Urothelium cell line (cell line): Measurements from ENCODE around the gene JPT2.
"Not testable (repeated sequence)": the region's sequence is repeated elsewhere in the genome, so short reads cannot be mapped to it uniquely, and the experiment has no call there.

Source experiments
- DNase-seq: peaks from one replicate; pipeline ENCODE4 v3.0.0; 2011; ENCODE audit warnings: low spot score, mixed read lengths
- FAIRE-seq: peaks from 2 replicates; lab custom pipeline; 2011; peaks lifted over from hg19 to GRCh38; lab: Jason Lieb, UNC

The JPT2 gene

GRCh38 chr16:1705688-1706385 is 27.8 kb downstream of the JPT2 start, which contains the start of gene MAPK8IP3:
Gene MAPK8IP3 (plus strand): TSS chr16:1706195. CDS start chr16:1706340, 145 bp downstream.
- peak; percentile 96 for FAIRE-seq
- peak; percentile 97 for DNase-seq

DNA sequence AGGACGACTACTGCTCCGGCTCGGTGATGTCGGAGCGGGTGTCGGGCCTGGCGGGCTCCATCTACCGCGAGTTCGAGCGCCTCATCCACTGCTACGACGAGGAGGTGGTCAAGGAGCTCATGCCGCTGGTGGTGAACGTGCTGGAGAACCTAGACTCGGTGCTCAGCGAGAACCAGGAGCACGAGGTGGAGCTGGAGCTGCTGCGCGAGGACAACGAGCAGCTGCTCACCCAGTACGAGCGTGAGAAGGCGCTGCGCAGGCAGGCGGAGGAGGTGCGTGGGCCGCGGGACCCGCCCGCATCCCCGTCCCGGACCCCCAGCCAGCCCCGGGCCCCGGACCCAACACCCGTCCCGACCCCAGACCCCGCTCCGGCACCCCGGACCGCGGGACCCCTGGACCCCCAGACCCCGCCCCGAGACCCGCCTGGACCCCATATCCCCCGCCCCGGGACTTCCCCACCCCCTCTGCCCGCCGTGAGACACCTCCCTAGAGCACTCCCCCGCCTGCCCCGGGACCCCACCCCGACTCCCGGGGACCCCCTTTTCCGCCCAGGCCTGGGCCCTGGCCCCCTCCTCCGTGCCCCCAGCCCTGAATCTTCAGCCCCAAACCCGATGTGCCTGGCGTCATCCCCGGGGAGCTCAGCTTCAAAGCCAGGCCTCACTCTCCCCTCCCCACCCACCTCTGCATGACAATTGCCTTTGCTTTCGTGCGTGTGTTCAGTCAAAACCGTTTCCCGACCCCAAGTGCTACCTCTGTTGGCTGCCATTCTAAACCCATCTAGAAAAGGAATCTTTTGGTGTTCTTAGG is 28.5 kb downstream of the JPT2 start:
- DNase-seq (no peak), FAIRE-seq (peak; percentile 79)

- no peak for FAIRE-seq
- DNase-seq, result peak; percentile 20
These were observed 29.2 kb downstream of the JPT2 start for GRCh38 chr16:1707193-1707790.

DNA sequence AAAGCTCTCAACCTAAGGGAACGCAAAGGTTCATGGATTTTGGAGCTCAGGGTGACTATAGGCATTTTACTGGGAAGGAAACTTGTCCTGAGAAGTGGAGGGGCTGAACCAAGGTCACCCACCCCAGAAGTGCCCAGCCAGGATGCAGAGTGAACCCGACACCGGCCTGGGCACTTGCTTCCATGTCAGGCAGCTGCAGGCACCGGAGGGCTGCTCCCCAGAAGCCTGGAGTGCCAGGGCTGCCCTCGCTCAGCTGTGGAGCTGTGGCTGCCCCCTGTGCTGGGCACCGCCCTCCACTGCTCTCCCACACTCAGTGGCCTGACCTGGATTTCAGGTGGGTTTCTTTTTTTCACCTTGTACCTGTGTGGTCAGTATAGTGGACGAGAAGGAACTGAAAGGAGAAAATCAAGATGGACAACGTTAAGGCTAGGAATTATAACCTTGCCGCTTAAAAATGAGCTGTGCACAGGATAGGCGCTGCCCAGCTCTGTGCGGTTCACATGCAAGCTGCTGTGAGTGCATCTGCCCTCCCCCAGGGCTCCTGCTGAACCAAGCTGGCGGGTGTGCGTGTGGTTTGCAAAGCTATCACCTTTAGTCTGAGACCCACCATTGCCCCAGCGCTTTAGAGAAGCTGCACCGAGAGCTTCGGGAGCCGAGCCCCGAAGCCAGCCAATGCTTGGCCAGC is 30.1 kb downstream of the JPT2 start:
- FAIRE-seq (no peak), DNase-seq (no peak)

DNA sequence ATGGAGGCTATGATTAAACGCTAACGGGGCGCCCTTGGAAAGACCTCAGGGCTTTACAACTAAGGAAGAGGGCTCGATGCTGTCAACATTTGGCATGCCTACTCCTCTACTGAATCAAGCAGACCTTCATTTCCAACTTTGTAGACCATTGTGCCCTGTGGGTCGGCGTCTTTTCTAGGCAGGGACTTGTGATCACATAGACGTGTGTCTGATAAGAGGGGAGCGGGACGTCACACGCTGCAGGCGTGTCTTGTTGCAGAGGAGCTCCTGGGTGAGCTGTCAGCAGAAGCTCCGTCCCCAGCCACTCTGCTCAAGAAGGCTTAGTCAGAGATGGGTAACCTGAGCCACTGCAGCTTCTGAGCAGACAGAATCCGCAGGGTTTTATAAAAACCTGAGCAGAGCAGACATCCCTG is 30.7 kb downstream of the JPT2 start:
- DNase-seq, result no peak
- FAIRE-seq, result no peak

DNA sequence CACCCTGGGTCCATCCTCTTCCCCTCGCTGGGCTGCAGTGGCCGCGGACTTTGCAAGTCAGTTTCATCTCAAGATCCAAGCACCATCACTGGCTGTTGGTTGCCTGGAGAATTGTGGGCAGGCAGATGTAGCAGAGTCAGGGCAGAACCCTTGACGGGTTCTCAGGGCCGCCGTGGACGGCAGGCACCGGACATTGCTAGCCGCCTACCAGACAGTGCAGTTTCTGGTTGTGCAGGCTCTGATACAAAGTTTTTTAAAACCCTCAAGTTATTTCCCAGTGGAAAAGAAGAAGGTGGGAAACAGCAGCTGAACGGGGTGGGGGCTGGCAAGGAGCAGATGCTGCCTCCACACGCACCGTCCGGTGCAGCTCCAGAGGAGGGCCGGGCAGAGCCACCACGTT is 31.3 kb downstream of the JPT2 start:
- FAIRE-seq, result no peak
- DNase-seq, result no peak

DNA sequence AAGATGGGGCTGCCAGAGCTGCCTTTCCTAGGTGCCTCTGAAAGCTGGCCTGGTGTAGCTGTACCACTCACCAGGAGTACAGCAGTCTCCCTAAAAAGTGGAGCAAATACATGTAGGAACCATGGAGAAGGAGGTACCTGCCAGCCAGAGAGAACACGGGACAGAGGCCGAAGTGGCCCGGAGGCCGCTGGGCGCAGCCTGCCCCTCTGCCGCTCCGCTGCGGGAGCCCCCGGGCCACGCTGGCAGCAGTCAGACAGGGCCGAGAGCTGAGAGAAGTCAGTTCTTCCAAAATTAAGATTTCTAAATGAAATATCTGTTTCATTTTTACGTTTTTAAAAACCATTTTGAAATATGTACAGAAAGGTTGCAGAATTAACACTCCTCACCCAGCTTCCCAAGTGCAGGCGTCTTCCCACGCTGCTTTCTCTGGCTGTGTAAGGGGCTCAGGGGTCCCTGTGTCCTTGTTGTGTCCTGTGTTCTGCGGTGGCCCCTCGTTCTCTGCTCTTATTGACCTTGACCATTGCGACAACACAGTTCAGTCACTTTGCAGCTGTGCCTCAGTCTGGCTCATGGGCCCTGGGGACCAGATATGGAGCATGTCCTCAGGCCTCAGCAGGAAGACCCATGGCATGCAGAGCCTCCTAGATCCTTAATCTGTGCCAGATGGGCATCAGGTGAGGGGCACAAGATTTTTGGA is 32.9 kb downstream of the JPT2 start:
- FAIRE-seq, result no peak
- DNase-seq, result no peak

DNA sequence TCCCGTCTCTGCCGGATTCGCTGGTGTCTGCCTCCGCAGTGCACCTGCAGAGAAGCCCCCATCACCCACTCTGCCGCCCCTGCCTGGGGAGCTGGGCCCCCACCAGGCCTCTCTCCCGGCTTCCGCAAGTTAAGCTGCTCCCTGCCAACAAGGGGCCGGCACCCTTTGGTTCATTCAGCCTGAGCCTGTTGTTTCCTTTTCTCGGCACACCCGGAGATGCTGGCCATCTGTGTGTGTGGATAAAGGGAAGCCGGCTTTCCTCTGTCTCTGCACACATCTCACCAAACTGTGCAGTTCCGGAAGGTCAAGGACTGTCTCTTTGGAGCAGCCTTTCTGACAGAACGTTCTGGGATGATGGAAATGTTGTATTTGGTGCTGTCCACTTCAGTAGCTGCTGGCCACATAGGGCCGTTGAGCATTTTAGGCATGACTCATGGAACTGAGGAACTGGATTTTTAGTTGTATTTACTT is 34.7 kb downstream of the JPT2 start:
- DNase-seq, result no peak
- FAIRE-seq, result no peak

GRCh38 chr16:1713331-1713730 is 35.3 kb downstream of the JPT2 start:
- FAIRE-seq (no peak), DNase-seq (no peak)

GRCh38 chr16:1713933-1714332 is 35.9 kb downstream of the JPT2 start:
- DNase-seq, result no peak
- no peak for FAIRE-seq

DNA sequence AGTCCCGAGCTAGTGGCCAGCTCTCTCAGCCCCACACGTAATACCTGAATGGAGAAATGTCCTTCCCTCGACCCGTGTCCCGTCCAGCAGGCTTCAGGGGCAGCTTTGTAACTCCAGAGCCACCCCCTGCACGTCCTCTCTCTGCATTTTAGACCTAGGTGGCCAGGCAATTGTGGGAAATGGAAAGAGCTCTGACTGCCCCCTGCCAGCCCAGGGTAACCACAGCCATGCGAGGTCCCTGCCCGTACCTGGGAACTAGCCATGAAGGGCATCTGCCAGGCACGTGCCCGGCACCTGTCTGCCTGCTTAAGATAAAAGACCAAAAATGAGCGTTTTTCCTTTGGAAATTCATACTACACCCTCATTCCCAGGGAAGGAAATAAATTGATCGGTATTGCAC is 37.1 kb downstream of the JPT2 start:
- no peak for FAIRE-seq

DNA sequence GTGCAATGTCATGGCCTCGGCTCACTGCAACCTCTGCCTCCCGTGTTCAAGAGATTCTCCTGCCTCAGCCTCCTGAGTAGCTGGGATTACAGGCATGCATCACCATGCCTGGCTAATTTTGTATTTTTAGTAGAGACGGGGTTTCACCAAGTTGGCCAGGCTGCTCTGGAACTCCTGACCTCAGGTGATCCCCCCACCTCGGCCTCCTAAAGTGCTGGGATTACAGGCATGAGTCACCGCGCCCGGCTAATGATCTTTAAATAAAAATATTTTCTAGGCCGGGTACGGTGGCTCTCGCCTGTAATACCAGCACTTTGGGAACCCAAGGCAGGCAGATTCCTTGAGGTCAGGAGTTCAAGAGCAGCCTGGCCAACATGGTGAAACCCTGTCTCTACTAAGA is 40.2 kb downstream of the JPT2 start:
- not testable (repeated sequence) for FAIRE-seq

More for the DNA sequence above, 37.1 kb downstream of the JPT2 start:
- DNase-seq, result no peak

GRCh38 chr16:1719559-1720229 is 41.6 kb downstream of the JPT2 start:
- DNase-seq, FAIRE-seq: not testable (repeated sequence)

More for the DNA sequence above, 40.2 kb downstream of the JPT2 start:
- DNase-seq, result not testable (repeated sequence)

GRCh38 chr16:1721372-1721771 is 43.3 kb downstream of the JPT2 start:
- DNase-seq (no peak), FAIRE-seq (no peak)

GRCh38 chr16:1723450-1724147 is 45.5 kb downstream of the JPT2 start:
- DNase-seq (peak; percentile 54), FAIRE-seq (no peak)

DNA sequence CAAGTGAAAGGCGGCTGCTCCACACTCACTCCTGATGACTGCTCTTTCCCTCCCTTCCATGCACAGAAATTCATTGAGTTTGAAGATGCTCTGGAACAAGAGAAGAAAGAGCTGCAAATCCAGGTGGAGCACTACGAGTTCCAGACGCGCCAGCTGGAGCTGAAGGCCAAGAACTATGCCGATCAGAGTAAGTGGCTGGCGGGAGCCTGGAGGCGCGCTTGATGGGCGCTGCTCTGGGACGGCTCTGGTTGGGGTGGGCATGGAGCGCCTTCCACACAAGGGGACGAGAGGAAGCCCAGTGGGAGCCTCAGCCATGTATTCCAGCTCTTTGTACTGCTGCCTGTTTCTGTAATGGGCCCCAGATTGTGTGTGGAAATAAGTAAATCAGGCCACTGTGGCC is 46.4 kb downstream of the JPT2 start:
- DNase-seq (no peak), FAIRE-seq (no peak)

DNA sequence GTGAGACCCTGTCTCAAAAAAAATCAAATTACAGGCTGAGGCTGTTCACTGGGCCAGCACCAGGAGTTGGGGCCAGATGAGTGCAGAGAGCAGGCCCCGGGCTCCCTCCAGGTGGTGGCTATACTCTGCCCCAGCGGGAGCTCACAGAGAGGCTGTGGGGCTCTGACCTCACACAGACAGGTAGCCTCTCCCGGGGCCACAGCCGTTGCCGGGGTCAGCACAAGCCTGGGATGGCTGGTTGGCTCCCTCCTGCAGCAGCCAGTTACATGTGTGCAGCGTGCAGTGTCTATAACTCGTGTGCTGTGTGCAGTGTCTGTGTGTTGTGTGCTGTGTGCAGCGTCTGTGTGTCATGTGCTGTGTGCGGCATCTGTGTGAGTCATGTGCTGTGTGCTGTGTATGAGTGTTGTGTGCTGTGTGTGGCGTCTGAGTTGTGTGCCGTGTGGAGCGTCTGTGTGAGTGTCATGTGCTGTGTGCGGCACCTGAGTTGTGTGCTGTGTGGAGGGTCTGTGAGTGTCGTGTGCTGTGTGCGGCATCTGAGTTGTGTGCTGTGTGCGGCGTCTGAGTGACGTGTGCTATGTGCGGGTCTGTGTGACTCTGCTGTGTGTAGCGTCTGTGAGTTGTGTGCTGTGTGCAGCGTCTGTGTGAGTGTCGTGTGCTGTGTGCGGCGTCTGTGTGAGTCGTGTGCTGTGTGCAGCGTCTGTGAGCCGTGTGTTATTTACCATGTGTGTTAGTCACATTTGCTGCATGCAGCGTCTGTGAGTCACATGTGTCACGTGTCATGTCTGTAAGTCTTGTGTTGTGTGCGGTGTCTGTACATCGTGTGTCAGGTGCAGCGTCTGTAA is 48.8 kb downstream of the JPT2 start:
- DNase-seq (no peak), FAIRE-seq (no peak)
